BLaER1 treated with 17β-estradiol and CSF1 and Interleukin-3, amounts not matched to agents 10 nM and 100 nM (cell line): ENCODE results near the gene CAMK1G.

Source experiments
- H3K27ac ChIP-seq, 11 experiments: shearing (Covaris generic); formaldehyde crosslinking; 2 replicates each; pipeline ENCODE4 v1.8.1; 2022
- H3K27me3 ChIP-seq, 11 experiments: shearing (Covaris generic); formaldehyde crosslinking; 2 replicates each; pipeline ENCODE4 v1.8.1; 2022
- H3K36me3 ChIP-seq, 11 experiments: shearing (Covaris generic); formaldehyde crosslinking; 2 replicates each; pipeline ENCODE4 v1.8.1; 2022
- H3K4me1 ChIP-seq, 10 experiments: shearing (Covaris generic); formaldehyde crosslinking; 2 replicates each; pipeline ENCODE4 v1.8.1; 2022
- H3K4me2 ChIP-seq, 11 experiments: shearing (Covaris generic); formaldehyde crosslinking; 2 replicates each; pipeline ENCODE4 v1.8.1; 2022
- H3K4me3 ChIP-seq, 10 experiments: shearing (Covaris generic); formaldehyde crosslinking; 2 replicates each; pipeline ENCODE4 v1.8.1; 2022
- H3K9ac ChIP-seq, 11 experiments: shearing (Covaris generic); formaldehyde crosslinking; 2 replicates each; pipeline ENCODE4 v1.8.1; 2022
- H3K9me3 ChIP-seq, 11 experiments: shearing (Covaris generic); formaldehyde crosslinking; replicated peaks in 1 of 11; 2 replicates each; pipeline ENCODE4 v1.8.1; 2022
- H4K20me1 ChIP-seq, 11 experiments: shearing (Covaris generic); formaldehyde crosslinking; 2 replicates each; pipeline ENCODE4 v1.8.1; 2022
- Cebpa-rat ChIP-seq, 11 experiments: shearing (Covaris generic); IDR thresholded peaks; 2 replicates each; pipeline ENCODE4 v1.8.1; 2022

Gene CAMK1G

DNA sequence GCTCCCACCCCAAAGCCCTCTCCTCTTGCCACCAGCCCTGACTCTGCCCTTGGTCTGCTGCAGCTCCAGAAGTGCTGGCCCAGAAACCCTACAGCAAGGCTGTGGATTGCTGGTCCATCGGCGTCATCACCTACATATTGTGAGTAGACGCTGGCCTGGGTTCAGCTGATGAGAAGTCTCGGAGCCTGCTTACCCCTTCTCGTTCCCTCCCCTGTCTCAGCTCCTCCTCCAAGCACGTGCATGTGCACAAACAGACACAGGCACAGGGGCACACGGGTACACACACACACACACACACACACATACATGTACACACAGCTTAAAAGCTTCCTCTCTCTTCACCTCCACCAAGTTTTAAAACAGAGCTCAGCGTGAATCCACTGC, 24.3 kb downstream of the CAMK1G start:
- Histone ChIP-seq H3K4me2 (peak overlapping the region in 2 of 11 experiments; percentile 39 to 53; a peak in 4 of 22 replicates), H4K20me1 (no peaks in the 10 kb centered on the region; a peak in 1 of 22 replicates), H3K27me3 (no peaks in the 10 kb centered on the region)

DNA sequence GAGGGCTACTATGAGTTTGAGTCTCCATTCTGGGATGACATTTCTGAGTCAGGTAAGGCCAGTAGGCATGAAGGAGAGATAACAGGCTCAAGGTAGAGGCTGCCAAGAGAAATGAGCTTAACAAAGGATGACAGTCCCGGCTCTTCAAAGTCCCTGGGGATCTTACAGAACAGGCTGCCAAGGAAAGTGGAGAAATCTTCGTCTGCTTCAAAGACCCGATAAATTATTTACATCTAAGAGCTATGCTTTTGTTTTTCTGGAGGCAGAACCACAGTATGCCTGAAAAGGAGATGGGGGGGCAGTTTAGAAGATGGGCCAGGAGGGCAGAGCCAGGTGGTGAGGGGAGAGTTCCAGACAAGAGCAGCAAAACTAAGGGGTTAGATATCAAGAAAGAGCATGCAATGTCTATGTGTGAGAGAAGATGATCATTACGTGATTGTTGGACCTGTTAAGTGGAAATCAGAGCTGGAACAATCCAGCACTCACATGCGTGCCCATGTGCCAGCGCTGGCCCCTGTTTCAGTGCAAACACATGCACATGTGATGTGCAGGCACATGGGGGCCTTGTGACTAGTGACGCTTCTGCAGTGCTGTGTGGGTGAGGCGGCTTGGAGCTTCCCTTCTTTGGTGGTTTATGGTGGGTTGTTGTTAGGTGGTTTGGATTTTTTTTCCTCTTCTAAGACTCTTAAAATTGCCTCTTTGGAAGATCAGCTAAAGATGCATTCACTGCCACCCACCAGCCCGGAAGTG, 25.7 kb downstream of the CAMK1G start:
- H3K9ac ChIP-seq: no peak overlapping the region
- peaks cover 7 to 40% (median 18%) of the 10 kb centered on the region in 10 experiments; a peak in 15 of 20 replicates for H3K4me1 ChIP-seq
- H3K9me3 ChIP-seq: no peaks in the 10 kb centered on the region
- H3K36me3 ChIP-seq: peaks cover 0 to 11% (median 0%) of the 10 kb centered on the region in 11 experiments; a peak in 4 of 22 replicates
- no peak overlapping the region for H3K4me3 ChIP-seq
- no peaks in the 10 kb centered on the region; a peak in 1 of 22 replicates for H4K20me1 ChIP-seq
- H3K27ac ChIP-seq: peak overlapping the region in 1 of 11 experiments; percentile 32; a peak in 1 of 22 replicates
- no peaks in the 10 kb centered on the region for H3K27me3 ChIP-seq
- peak overlapping the region in 2 of 11 experiments; percentile 1 to 10; a peak in 2 of 22 replicates for H3K4me2 ChIP-seq
- TF ChIP-seq Cebpa-rat (IDR thresholded peaks at IDR 0.05): no peak

More for the DNA sequence above, 24.3 kb downstream of the CAMK1G start:
- TF ChIP-seq Cebpa-rat (IDR thresholded peaks at IDR 0.05): no peak
- H3K9me3 ChIP-seq: no peaks in the 10 kb centered on the region
- H3K4me1 ChIP-seq: peaks cover 5 to 34% (median 16%) of the 10 kb centered on the region in 10 experiments; a peak in 15 of 20 replicates
- no peak overlapping the region for H3K9ac ChIP-seq
- no peak overlapping the region for H3K27ac ChIP-seq
- no peak overlapping the region for H3K4me3 ChIP-seq
- no peaks in the 10 kb centered on the region for H3K36me3 ChIP-seq

DNA sequence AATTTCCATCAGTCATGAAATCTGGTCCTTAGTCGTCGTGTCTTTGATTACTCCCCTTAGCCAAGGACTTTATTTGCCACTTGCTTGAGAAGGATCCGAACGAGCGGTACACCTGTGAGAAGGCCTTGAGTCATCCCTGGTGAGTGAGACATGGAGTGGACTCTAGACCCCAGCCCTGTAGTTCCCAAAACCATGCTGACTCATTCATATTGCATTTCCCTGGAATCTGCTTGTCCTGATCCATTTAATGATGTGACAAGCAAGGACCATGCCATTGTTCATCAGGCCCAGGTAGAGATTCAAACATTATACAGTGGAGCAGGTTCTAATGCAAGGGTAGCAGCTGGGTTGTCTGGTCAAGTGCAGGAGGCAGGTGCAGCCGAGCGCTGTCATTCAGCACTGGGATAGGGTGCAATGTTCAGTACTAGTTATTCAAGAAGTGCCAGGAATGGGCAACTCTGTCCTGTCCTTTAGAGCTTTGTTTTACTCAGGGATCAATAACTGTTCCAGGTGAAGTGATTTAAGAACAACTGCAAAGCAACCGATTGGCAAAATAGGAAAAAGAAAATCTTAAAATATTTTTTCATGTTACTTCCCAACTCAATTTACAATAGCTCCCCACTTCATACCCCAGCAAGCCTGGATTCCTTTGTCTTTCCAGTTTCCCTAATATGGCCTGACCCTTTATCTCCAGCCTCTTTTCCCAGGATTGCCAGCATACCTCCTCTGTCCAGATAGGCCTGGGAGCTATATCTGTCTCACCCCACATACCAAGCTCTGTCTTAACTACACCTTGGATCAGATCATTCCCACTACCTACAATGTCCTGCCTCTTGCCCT, 26.5 kb downstream of the CAMK1G start:
- H3K36me3 ChIP-seq: peaks cover 0 to 19% (median 0%) of the 10 kb centered on the region in 11 experiments; a peak in 10 of 22 replicates
- peaks cover 0 to 2% (median 0%) of the 10 kb centered on the region in 11 experiments; a peak in 1 of 22 replicates for H3K9me3 ChIP-seq
- H3K9ac ChIP-seq: no peak overlapping the region
- TF ChIP-seq Cebpa-rat (IDR thresholded peaks at IDR 0.05): no peak
- H3K4me2 ChIP-seq: peak overlapping the region in 2 of 11 experiments; percentile 1 to 4; a peak in 2 of 22 replicates
- no peaks in the 10 kb centered on the region; a peak in 1 of 22 replicates for H4K20me1 ChIP-seq
- H3K27me3 ChIP-seq: no peaks in the 10 kb centered on the region
- H3K4me1 ChIP-seq: peaks cover 7 to 40% (median 18%) of the 10 kb centered on the region in 10 experiments; a peak in 15 of 20 replicates
- no peak overlapping the region for H3K4me3 ChIP-seq
- no peak overlapping the region for H3K27ac ChIP-seq

DNA sequence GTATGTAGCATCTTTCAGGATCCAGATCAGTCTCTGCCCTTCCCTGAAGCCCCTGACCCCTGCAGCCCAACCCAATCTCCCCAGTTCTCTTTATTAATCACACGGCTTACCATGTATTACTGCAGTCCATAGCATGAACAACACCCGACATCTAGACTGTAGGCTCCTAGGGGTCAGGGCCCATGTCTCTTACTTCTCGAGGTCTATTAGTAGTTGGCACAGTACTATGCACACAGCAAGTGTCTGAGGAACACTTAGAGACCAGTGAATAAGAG, 27.1 kb downstream of the CAMK1G start:
- Histone ChIP-seq H3K9me3 (peaks cover 0 to 7% (median 0%) of the 10 kb centered on the region in 11 experiments; a peak in 2 of 22 replicates), H4K20me1 (no peaks in the 10 kb centered on the region; a peak in 1 of 22 replicates), H3K27me3 (no peaks in the 10 kb centered on the region), H3K4me1 (peaks cover 7 to 40% (median 18%) of the 10 kb centered on the region in 10 experiments; a peak in 15 of 20 replicates), H3K9ac (no peak overlapping the region), H3K4me3 (no peak overlapping the region), H3K27ac (no peak overlapping the region), H3K4me2 (no peak overlapping the region), H3K36me3 (peaks cover 0 to 24% (median 0%) of the 10 kb centered on the region in 11 experiments; a peak in 10 of 22 replicates)
- TF ChIP-seq Cebpa-rat (IDR thresholded peaks at IDR 0.05): no peak

DNA sequence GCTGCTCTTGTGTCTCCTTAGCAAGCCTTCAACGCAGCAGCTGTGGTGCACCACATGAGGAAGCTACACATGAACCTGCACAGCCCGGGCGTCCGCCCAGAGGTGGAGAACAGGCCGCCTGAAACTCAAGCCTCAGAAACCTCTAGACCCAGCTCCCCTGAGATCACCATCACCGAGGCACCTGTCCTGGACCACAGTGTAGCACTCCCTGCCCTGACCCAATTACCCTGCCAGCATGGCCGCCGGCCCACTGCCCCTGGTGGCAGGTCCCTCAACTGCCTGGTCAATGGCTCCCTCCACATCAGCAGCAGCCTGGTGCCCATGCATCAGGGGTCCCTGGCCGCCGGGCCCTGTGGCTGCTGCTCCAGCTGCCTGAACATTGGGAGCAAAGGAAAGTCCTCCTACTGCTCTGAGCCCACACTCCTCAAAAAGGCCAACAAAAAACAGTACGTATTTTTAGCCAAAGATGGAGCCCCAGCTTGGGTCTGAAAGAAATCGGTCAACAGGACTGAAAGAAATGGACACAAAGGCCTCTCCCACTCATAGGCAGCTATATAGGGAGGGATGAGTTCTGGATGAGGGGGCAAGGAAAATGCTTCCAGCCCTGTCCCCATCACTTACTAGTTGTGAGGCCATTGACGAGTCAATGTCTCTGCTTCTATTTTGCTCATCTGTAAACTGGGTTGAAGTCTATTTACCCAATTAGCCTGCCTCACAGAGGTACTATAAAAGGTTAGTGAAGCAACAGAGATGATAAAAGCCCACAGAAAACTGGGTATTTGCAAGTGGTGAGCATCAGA, 28.5 kb downstream of the CAMK1G start:
- Histone ChIP-seq H3K9me3 (peaks cover 0 to 11% (median 0%) of the 10 kb centered on the region in 11 experiments; a peak in 2 of 22 replicates), H3K4me3 (no peak overlapping the region), H3K4me2 (peak overlapping the region in 10 of 11 experiments; percentile 5 to 57 (median 30); a peak in 18 of 22 replicates), H3K27ac (no peak overlapping the region), H3K36me3 (peaks cover 0 to 38% (median under 1%) of the 10 kb centered on the region in 11 experiments; a peak in 11 of 22 replicates), H3K9ac (no peak overlapping the region), H4K20me1 (no peaks in the 10 kb centered on the region; a peak in 1 of 22 replicates), H3K4me1 (peaks cover 7 to 39% (median 18%) of the 10 kb centered on the region in 10 experiments; a peak in 15 of 20 replicates), H3K27me3 (no peaks in the 10 kb centered on the region)
- TF ChIP-seq Cebpa-rat (IDR thresholded peaks at IDR 0.05): no peak

DNA sequence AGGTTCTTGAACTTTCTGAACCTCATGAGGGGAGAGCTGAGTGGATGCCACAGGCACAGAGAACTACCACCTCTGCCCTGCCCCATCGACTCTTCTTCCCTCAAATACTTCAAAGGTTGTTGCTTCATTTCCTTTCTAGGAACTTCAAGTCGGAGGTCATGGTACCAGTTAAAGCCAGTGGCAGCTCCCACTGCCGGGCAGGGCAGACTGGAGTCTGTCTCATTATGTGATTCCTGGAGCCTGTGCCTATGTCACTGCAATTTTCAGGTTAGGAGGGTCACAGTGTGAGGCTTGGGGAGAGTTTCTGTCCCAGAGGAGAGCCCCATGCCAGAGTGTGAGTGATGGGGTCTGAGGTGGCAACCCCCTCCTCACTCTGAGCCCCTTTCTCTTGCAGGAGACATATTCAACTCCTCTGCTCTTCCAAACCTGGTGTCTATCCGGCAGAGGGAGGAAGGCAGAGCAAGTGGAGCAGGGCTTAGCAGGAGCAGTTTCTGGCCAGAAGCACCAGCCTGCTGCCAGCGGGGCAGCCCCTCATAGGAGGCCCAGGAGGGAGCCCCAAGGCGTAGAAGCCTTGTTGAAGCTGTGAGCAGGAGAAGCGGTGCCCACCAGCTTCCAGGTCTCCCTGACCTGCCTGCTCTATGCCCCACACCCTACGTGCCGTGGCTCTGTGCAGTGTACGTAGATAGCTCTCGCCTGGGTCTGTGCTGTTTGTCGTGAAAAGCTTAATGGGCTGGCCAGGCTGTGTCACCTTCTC, 29.3 kb downstream of the CAMK1G start:
- peaks cover 0 to 47% (median 6%) of the 10 kb centered on the region in 11 experiments; a peak in 11 of 22 replicates for H3K36me3 ChIP-seq
- peaks cover 0 to 11% (median 0%) of the 10 kb centered on the region in 11 experiments; a peak in 2 of 22 replicates for H3K9me3 ChIP-seq
- no peak overlapping the region for H3K4me3 ChIP-seq
- no peak overlapping the region for H3K27ac ChIP-seq
- no peak for TF ChIP-seq Cebpa-rat (IDR thresholded peaks at IDR 0.05)
- no peaks in the 10 kb centered on the region; a peak in 1 of 22 replicates for H4K20me1 ChIP-seq
- no peak overlapping the region for H3K9ac ChIP-seq
- H3K4me1 ChIP-seq: peaks cover 7 to 31% (median 16%) of the 10 kb centered on the region in 10 experiments; a peak in 15 of 20 replicates
- peak overlapping the region in 9 of 11 experiments; percentile 6 to 57 (median 33); a peak in 12 of 22 replicates for H3K4me2 ChIP-seq
- H3K27me3 ChIP-seq: no peaks in the 10 kb centered on the region

DNA sequence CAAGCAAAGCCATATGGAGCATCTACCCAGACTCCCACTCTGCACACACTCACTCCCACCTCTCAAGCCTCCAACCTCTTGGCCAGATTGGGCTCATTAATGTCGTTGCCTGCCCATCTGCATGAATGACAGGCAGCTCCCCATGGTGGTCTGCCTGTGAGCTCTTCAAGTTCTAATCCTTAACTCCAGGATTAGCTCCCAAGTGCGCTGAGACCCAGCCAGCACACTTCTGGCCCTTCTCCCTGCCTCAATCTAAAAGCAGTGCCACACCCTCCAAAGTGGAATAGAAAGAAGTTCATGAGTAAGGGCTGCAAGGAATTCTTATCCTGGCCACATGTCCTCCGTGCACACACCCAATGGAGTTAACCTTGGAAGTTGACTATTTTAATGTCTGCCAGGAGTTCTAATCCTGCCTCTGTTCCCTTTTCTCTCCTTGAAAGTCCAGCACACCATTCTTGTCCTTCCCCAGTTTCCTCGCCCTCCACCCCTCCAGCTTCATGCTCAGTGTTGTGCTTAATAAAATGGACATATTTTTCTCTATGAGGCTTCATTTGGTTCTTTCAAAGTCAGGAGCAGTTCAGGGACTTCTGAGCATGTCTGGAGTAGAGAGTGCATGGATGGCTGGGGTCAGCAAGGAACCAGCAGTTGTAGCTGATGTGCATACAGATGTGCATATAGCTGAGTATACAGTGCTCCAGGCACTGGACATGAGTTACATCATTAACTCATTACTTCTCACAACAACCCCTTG, 30.1 kb downstream of the CAMK1G start:
- Histone ChIP-seq H3K4me1 (peaks cover 13 to 34% (median 23%) of the 10 kb centered on the region in 10 experiments), H3K9me3 (peaks cover 0 to 11% (median 0%) of the 10 kb centered on the region in 11 experiments; a peak in 2 of 22 replicates), H4K20me1 (no peaks in the 10 kb centered on the region; a peak in 1 of 22 replicates), H3K4me2 (peak overlapping the region in 2 of 11 experiments; percentile 44 to 57; a peak in 3 of 22 replicates), H3K4me3 (no peak overlapping the region), H3K27ac (no peak overlapping the region), H3K9ac (no peak overlapping the region), H3K27me3 (no peaks in the 10 kb centered on the region), H3K36me3 (peaks cover 0 to 54% (median 6%) of the 10 kb centered on the region in 11 experiments; a peak in 11 of 22 replicates)
- TF ChIP-seq Cebpa-rat (IDR thresholded peaks at IDR 0.05): no peak
